Measurements from ENCODE around the gene EMP2.

- TF ChIP-seq REST (IDR thresholded peaks at IDR 0.05) = no peak
- TF ChIP-seq CTCF (IDR thresholded peaks at IDR 0.05) = no peak
- TF ChIP-seq SMC3 (IDR thresholded peaks at IDR 0.05) = no peak
- no peak for TF ChIP-seq RNF2 (IDR thresholded peaks at IDR 0.05; ENCODE audit: borderline replicate concordance, low read depth)
- no peak for TF ChIP-seq KDM1A (IDR thresholded peaks at IDR 0.05; ENCODE audit: low read depth)
- TF ChIP-seq POLR2A (IDR thresholded peaks at IDR 0.05; ENCODE audit: low read length) = no peak
- TF ChIP-seq ZC3H11A (IDR thresholded peaks at IDR 0.05) = no peak
- TF ChIP-seq BHLHE40 (IDR thresholded peaks at IDR 0.05; ENCODE audit: low read depth, low read length) = no peak
These were observed 9.9 kb upstream of the EMP2 start for GRCh38 chr16:10590342-10590741.

All from A549 (cell line).